Fibroblast of lung (primary cell): ENCODE data around the gene ZNF175.

Experiments
- CTCF ChIP-seq, 2 donors: IDR thresholded peaks in 1 of 2; conservative IDR thresholded peaks in 1 of 2; 1 replicate in 1 of 2; 2 replicates in 1 of 2; pipeline ENCODE4 v1.5.1; 2011 to 2012; ENCODE audit warnings: low read length in 2 of 2, control low read depth in 1 of 2, inconsistent platforms in 1 of 2, low read depth in 1 of 2, mild to moderate bottlenecking in 1 of 2
- EZH2 ChIP-seq: IDR thresholded peaks from 2 replicates; pipeline ENCODE4 v1.5.1; 2012; ENCODE audit warnings: low read length, control low read depth, mild to moderate bottlenecking; ENCODE audit errors: missing control alignments

GRCh38 chr19:51525651-51526050 lies 45.4 kb upstream of the ZNF175 start:
- no peak for TF ChIP-seq CTCF (conservative IDR thresholded peaks at IDR 0.05 in 1 of 2, IDR thresholded peaks at IDR 0.05 in 1 of 2; ENCODE audit: low read depth in 1 of 2, low read length in 2 of 2)
- no peak for TF ChIP-seq EZH2
